Astrocyte of the spinal cord (primary cell): Measurements from ENCODE around the gene TOR4A.

Experiments
- DNase-seq: peaks from one replicate; pipeline ENCODE4 v3.0.0; 2011; ENCODE audit warnings: low read depth, low spot score
- H3K4me3 ChIP-seq: 2 replicates; pipeline ENCODE4 v1.5.1; 2011; ENCODE audit warnings: low read depth, mild to moderate bottlenecking, low read length, moderate library complexity
- in situ Hi-C: cut with HindIII; loops from 2 replicates; pipeline ENCODE4 v1.10.0; 2017; ENCODE audit warnings: low sequenced_read_pairs
- TF ChIP-seq, protein P1 (sequence below): IDR thresholded peaks from 2 replicates; pipeline ENCODE4 v1.5.1; 2012; ENCODE audit warnings: low read depth, mild to moderate bottlenecking, low read length, inconsistent platforms

Gene TOR4A

GRCh38 chr9:137264067-137264466, 13.5 kb upstream of the TOR4A start:
- H3K4me3 ChIP-seq, result no peak overlapping the region
- in situ Hi-C loops, result no loop called here
- DNase-seq, result no peak
- TF ChIP-seq, protein P1, sequence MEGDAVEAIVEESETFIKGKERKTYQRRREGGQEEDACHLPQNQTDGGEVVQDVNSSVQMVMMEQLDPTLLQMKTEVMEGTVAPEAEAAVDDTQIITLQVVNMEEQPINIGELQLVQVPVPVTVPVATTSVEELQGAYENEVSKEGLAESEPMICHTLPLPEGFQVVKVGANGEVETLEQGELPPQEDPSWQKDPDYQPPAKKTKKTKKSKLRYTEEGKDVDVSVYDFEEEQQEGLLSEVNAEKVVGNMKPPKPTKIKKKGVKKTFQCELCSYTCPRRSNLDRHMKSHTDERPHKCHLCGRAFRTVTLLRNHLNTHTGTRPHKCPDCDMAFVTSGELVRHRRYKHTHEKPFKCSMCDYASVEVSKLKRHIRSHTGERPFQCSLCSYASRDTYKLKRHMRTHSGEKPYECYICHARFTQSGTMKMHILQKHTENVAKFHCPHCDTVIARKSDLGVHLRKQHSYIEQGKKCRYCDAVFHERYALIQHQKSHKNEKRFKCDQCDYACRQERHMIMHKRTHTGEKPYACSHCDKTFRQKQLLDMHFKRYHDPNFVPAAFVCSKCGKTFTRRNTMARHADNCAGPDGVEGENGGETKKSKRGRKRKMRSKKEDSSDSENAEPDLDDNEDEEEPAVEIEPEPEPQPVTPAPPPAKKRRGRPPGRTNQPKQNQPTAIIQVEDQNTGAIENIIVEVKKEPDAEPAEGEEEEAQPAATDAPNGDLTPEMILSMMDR, result no peak

DNA sequence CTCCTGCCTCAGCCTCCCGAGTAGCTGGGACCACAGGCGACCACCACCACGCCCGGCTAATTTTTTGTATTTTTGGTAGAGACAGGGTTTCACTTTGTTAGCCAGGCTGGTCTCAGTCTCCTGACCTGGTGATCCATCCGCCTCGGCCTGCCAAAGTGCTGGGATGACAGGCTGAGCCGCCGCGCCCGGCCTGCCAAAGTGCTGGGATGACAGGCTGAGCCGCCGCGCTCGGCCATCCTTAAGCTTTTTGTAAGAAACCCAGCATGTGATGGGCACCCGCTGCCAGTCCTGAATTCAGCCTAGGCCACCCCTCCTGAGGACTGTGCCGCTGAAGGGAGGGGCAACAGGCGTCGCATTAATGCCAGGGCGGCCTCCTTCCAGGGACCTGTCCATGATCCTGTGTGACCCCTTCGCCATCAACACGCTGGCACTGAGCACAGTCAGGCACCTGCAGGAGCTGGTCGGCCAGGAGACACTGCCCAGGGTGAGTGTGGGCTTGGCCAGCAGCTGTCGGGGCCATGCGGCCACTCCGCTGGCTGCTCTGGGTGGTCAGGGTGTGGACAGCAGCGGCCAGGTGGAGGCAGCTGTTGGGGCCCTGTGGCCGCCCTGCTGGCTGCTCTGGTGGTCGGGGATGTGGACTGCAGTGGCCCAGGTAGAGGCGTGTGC, 11.9 kb upstream of the TOR4A start:
- no peak overlapping the region for H3K4me3 ChIP-seq
- TF ChIP-seq, protein P1, result no peak
- no peak for DNase-seq
- in situ Hi-C loops, result no loop called here

- no peak for DNase-seq
- no peak overlapping the region for H3K4me3 ChIP-seq
- TF ChIP-seq, protein P1, result no peak
- in situ Hi-C loops, result no loop called here
Measured at GRCh38 chr9:137266162-137266527, 11.4 kb upstream of the TOR4A start.

- in situ Hi-C loops, result no loop called here
- TF ChIP-seq, protein P1, result no peak
- no peak for DNase-seq
- H3K4me3 ChIP-seq, result no peak overlapping the region
Measured at GRCh38 chr9:137266585-137267453, 10.7 kb upstream of the TOR4A start.

GRCh38 chr9:137267933-137268355, 9.6 kb upstream of the TOR4A start:
- DNase-seq, result no peak
- TF ChIP-seq, protein P1, result no peak
- in situ Hi-C loops, result no loop called here
- no peak overlapping the region for H3K4me3 ChIP-seq

GRCh38 chr9:137268538-137269201, 8.9 kb upstream of the TOR4A start:
- no peak for DNase-seq
- TF ChIP-seq, protein P1, result no peak
- no peak overlapping the region for H3K4me3 ChIP-seq
- in situ Hi-C loops, result no loop called here
